KG1 (cell line): ENCODE measurements around the gene TRIP12.
A peak's percentile ranks its signal among the peaks of the same experiment; 100 is the strongest.
"Not testable (repeated sequence)": the region's sequence is repeated elsewhere in the genome, so short reads cannot be mapped to it uniquely, and the experiment has no call there.

Experiments
- DNase-seq: peaks from one replicate; lab custom pipeline; 2025; lab: John Stamatoyannopoulos, UW

The TRIP12 gene

GRCh38 chr2:229831805-229832509, 89.9 kb downstream of the TRIP12 start:
- no peak for DNase-seq

GRCh38 chr2:229825476-229825875, 96.3 kb downstream of the TRIP12 start:
- no peak for DNase-seq

GRCh38 chr2:229821316-229821715, 100.5 kb downstream of the TRIP12 start:
- no peak for DNase-seq

- no peak for DNase-seq
These were observed 103.6 kb downstream of the TRIP12 start for GRCh38 chr2:229818230-229818629.

GRCh38 chr2:229815858-229816257, 106.0 kb downstream of the TRIP12 start:
- DNase-seq, result no peak

GRCh38 chr2:229815342-229815741, 106.5 kb downstream of the TRIP12 start:
- DNase-seq, result no peak

- DNase-seq, result no peak
These were observed 111.0 kb downstream of the TRIP12 start for GRCh38 chr2:229810786-229811185.

- no peak for DNase-seq
These were observed 116.2 kb downstream of the TRIP12 start for GRCh38 chr2:229805559-229805958.

- no peak for DNase-seq
These were observed 119.0 kb downstream of the TRIP12 start for GRCh38 chr2:229802785-229803184.

GRCh38 chr2:229800997-229801754, 120.6 kb downstream of the TRIP12 start:
- DNase-seq, result peak; percentile 29

- no peak for DNase-seq
These were observed 123.2 kb downstream of the TRIP12 start for GRCh38 chr2:229798446-229799155.

GRCh38 chr2:229795058-229795457, 126.8 kb downstream of the TRIP12 start:
- no peak for DNase-seq

GRCh38 chr2:229794636-229795035, 127.2 kb downstream of the TRIP12 start:
- DNase-seq, result no peak

GRCh38 chr2:229786289-229786688, 135.5 kb downstream of the TRIP12 start:
- not testable (repeated sequence) for DNase-seq

- no peak for DNase-seq
These were observed 137.0 kb downstream of the TRIP12 start for GRCh38 chr2:229784791-229785190.

- no peak for DNase-seq
These were observed 138.6 kb downstream of the TRIP12 start for GRCh38 chr2:229783108-229783721.

- peak; percentile 27 for DNase-seq
These were observed 140.7 kb downstream of the TRIP12 start for GRCh38 chr2:229780856-229781773.

- no peak for DNase-seq
These were observed 142.2 kb downstream of the TRIP12 start for GRCh38 chr2:229779650-229780049.

- DNase-seq, result no peak
These were observed 144.1 kb downstream of the TRIP12 start for GRCh38 chr2:229777716-229778115.

- no peak for DNase-seq
These were observed 146.0 kb downstream of the TRIP12 start for GRCh38 chr2:229775614-229776313.

- no peak for DNase-seq
These were observed 147.6 kb downstream of the TRIP12 start for GRCh38 chr2:229774237-229774636.
